Hepatocyte (in vitro differentiated cells): ENCODE measurements around the gene CHADL. TPM values are rescaled to one million over a fixed set of nuclear protein-coding genes. Genes with fewer than 3 reads are reported as not detected.
"Not testable (repeated sequence)": the region's sequence is repeated elsewhere in the genome, so short reads cannot be mapped to it uniquely, and the experiment has no call there.

Source experiments
- DNase-seq: peaks from one replicate; pipeline ENCODE4 v3.0.0-alpha.2; 2016; ENCODE audit warnings: low spot score
- H2AFZ ChIP-seq: fragments of 200-600 bp; sonication (generic); 2 replicates; pipeline ENCODE4 v1.6.0; 2016; ENCODE audit warnings: antibody characterized with exemption, mild to moderate bottlenecking
- H3K27ac ChIP-seq: fragments of 200-600 bp; sonication (generic); 2 replicates; pipeline ENCODE4 v1.5.1; 2016; ENCODE audit warnings: mild to moderate bottlenecking
- H3K27me3 ChIP-seq: fragments of 200-600 bp; sonication (generic); 2 replicates; pipeline ENCODE4 v1.6.1; 2016
- H3K36me3 ChIP-seq: fragments of 200-600 bp; sonication (generic); replicated peaks from 2 replicates; pipeline ENCODE4 v1.5.1; 2016; ENCODE audit warnings: low read depth; ENCODE audit not compliant: insufficient read depth
- H3K4me1 ChIP-seq: fragments of 200-600 bp; sonication (generic); 2 replicates; pipeline ENCODE4 v1.5.1; 2016; ENCODE audit warnings: mild to moderate bottlenecking, moderate library complexity; ENCODE audit not compliant: insufficient read depth
- H3K4me2 ChIP-seq: fragments of 200-600 bp; sonication (generic); 2 replicates; pipeline ENCODE4 v1.6.0; 2016
- H3K4me3 ChIP-seq: fragments of 200-600 bp; sonication (generic); 2 replicates; pipeline ENCODE4 v1.5.1; 2016; ENCODE audit warnings: mild to moderate bottlenecking
- H3K79me2 ChIP-seq: fragments of 200-600 bp; sonication (generic); 2 replicates; pipeline ENCODE4 v1.6.0; 2017; ENCODE audit warnings: mild to moderate bottlenecking
- H3K9me2 ChIP-seq: fragments of 200-600 bp; sonication (generic); replicated peaks from 2 replicates; pipeline ENCODE4 v1.6.0; 2017; ENCODE audit warnings: mild to moderate bottlenecking; ENCODE audit not compliant: insufficient read depth
- H3K9me3 ChIP-seq: fragments of 200-600 bp; sonication (generic); 2 replicates; pipeline ENCODE4 v1.5.1; 2016; ENCODE audit warnings: low read depth, mild to moderate bottlenecking
- H4K20me1 ChIP-seq: fragments of 200-600 bp; sonication (generic); 2 replicates; pipeline ENCODE4 v1.6.0; 2016; ENCODE audit warnings: mild to moderate bottlenecking; ENCODE audit not compliant: insufficient read depth, poor library complexity, severe bottlenecking
- EZH2 ChIP-seq: fragments of 200-600 bp; sonication (generic); IDR thresholded peaks from 2 replicates; pipeline ENCODE4 v1.6.1; 2016; ENCODE audit warnings: antibody characterized with exemption, mild to moderate bottlenecking, borderline replicate concordance
- EZH2phosphoT487 ChIP-seq: fragments of 200-600 bp; sonication (generic); IDR thresholded peaks from one replicate; pipeline ENCODE4 v1.6.1; 2018; ENCODE audit warnings: antibody characterized with exemption, mild to moderate bottlenecking, low read depth, moderate library complexity; ENCODE audit not compliant: unreplicated experiment, severe bottlenecking
- WGBS: methylation state at CpG from one replicate; pipeline ENCODE4 v1.1.6; 2016; ENCODE audit warnings: low lambda C conversion rate; ENCODE audit errors: missing lambda C conversion rate; 5-methylcytosine and 5-hydroxymethylcytosine counted together
- microRNA-seq: library from miRNA; unstranded; fragments of <30 nt; microRNA quantifications from one replicate; pipeline ENCODE4, GENCODE V29; 2017
- polyA plus RNA-seq: library from polyadenylated mRNA; unstranded; fragments of >200 nt; fragmentation: Nextera tagmentation; extraction: Ambion mirVana; gene quantifications from 2 replicates; pipeline ENCODE4 v1.2.1, GENCODE V29; 2016
- small RNA-seq: library from RNA; depleted of rRNA; stranded (forward); fragments of <200 nt; gene quantifications from one replicate; pipeline ENCODE3, GENCODE V24; 2014
- total RNA-seq: library from RNA; depleted of rRNA; stranded (reverse); fragments of >200 nt; gene quantifications from 2 replicates; pipeline ENCODE4 v1.2.3, GENCODE V29; 2014
- TF ChIP-seq, protein P1 (sequence below): fragments of 200-600 bp; sonication (generic); IDR thresholded peaks from 2 replicates; pipeline ENCODE4 v1.5.1; 2016; ENCODE audit warnings: antibody characterized with exemption, mild to moderate bottlenecking; ENCODE audit not compliant: poor library complexity

The CHADL gene
- total and polyA plus RNA-seq, 2 experiments from 2014 or later: 1.00 to 1.4 TPM

DNA sequence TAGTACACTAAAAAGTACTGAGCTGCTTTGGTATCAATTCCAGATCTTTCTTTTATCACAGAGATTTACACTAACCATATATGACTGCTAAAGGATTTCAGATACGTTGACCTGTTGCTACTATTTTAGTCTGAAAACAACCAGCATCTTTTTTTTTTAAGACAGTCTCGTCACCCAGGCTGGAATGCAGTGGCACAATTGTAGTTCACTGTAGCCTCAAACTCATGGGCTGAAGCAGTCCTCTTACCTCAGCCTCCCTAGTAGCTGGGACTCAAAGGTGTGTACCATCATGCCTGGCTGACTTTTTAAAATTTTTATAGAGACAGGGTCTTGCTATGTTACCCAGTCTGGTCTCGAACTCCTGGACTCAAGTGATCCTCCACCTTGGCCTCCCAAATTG lies 59.8 kb downstream of the CHADL start:
- H3K4me3 ChIP-seq: no peak overlapping the region

GRCh38 chr22:41180362-41180761 lies 60.4 kb downstream of the CHADL start:
- not testable (repeated sequence) for H3K9me3 ChIP-seq, DNase-seq, H2AFZ ChIP-seq, H3K79me2 ChIP-seq, H4K20me1 ChIP-seq, H3K4me3 ChIP-seq, H3K27ac ChIP-seq, H3K9me2 ChIP-seq, H3K4me1 ChIP-seq, H3K27me3 ChIP-seq, H3K36me3 ChIP-seq, H3K4me2 ChIP-seq
- WGBS: 96% methylated on average over 6 of the region's 6 CpGs

More for the DNA sequence above, 59.8 kb downstream of the CHADL start:
- H3K4me2 ChIP-seq: no peak overlapping the region
- no peaks in the 10 kb centered on the region for H3K4me1 ChIP-seq
- no peak overlapping the region for H3K27ac ChIP-seq
- no peak for DNase-seq
- H2AFZ ChIP-seq: no peak overlapping the region
- no peaks in the 10 kb centered on the region for H3K27me3 ChIP-seq
- TF ChIP-seq, protein P1, sequence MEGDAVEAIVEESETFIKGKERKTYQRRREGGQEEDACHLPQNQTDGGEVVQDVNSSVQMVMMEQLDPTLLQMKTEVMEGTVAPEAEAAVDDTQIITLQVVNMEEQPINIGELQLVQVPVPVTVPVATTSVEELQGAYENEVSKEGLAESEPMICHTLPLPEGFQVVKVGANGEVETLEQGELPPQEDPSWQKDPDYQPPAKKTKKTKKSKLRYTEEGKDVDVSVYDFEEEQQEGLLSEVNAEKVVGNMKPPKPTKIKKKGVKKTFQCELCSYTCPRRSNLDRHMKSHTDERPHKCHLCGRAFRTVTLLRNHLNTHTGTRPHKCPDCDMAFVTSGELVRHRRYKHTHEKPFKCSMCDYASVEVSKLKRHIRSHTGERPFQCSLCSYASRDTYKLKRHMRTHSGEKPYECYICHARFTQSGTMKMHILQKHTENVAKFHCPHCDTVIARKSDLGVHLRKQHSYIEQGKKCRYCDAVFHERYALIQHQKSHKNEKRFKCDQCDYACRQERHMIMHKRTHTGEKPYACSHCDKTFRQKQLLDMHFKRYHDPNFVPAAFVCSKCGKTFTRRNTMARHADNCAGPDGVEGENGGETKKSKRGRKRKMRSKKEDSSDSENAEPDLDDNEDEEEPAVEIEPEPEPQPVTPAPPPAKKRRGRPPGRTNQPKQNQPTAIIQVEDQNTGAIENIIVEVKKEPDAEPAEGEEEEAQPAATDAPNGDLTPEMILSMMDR: no peak
- TF ChIP-seq EZH2 (no peak), EZH2phosphoT487 (no peak)
- H4K20me1 ChIP-seq: no peaks in the 10 kb centered on the region
- H3K9me2 ChIP-seq: no peaks in the 10 kb centered on the region
- WGBS: 93% methylated on average over 3 of the region's 3 CpGs
- no peaks in the 10 kb centered on the region for H3K9me3 ChIP-seq
- no peaks in the 10 kb centered on the region for H3K36me3 ChIP-seq
- H3K79me2 ChIP-seq: no peaks in the 10 kb centered on the region

Small RNA genes lying within 50 kb of the gene (microRNA-seq; reads per million reads assigned to microRNA genes)
- gene MIR6889: 2.7 reads per million

Small RNA genes lying within 50 kb of the gene (small RNA-seq; reads per million reads assigned to genes)
- not detected for gene MIR6889

Other genes with a start within 250 kb of the CHADL start
- gene EP300, start 148.3 kb downstream of the CHADL start, total RNA-seq: 29.0 and 53.8 TPM in 2 replicates
- 19.5 and 28.8 TPM in 2 replicates for gene EP300, start 148.3 kb downstream of the CHADL start, polyA plus RNA-seq
- gene L3MBTL2, start 35.6 kb downstream of the CHADL start, total RNA-seq: 17.9 and 20.1 TPM in 2 replicates
- gene L3MBTL2, start 35.6 kb downstream of the CHADL start, polyA plus RNA-seq: 12.1 and 16.3 TPM in 2 replicates
- gene RANGAP1, start 45.3 kb upstream of the CHADL start, total RNA-seq: 34.2 and 35.2 TPM in 2 replicates
- 34.6 and 38.1 TPM in 2 replicates for gene RANGAP1, start 45.3 kb upstream of the CHADL start, polyA plus RNA-seq
- 27.1 and 30.5 TPM in 2 replicates for gene ZC3H7B, start 60.6 kb upstream of the CHADL start, total RNA-seq
- gene ZC3H7B, start 60.6 kb upstream of the CHADL start, polyA plus RNA-seq: 6.4 and 6.9 TPM in 2 replicates
- 5.5 and 8.9 TPM in 2 replicates for gene TEF, start 141.0 kb upstream of the CHADL start, total RNA-seq
- gene TEF, start 141.0 kb upstream of the CHADL start, polyA plus RNA-seq: 5.4 and 6.6 TPM in 2 replicates
- 33.2 and 37.8 TPM in 2 replicates for gene TOB2, start 205.9 kb upstream of the CHADL start, total RNA-seq
- 30.8 and 38.5 TPM in 2 replicates for gene TOB2, start 205.9 kb upstream of the CHADL start, polyA plus RNA-seq
- gene PHF5A, start 227.8 kb upstream of the CHADL start, total RNA-seq: 55.2 and 59.9 TPM in 2 replicates
- gene PHF5A, start 227.8 kb upstream of the CHADL start, polyA plus RNA-seq: 16.8 and 21.9 TPM in 2 replicates
- 111 and 129 TPM in 2 replicates for gene ACO2, start 228.2 kb upstream of the CHADL start, total RNA-seq
- 167 and 196 TPM in 2 replicates for gene ACO2, start 228.2 kb upstream of the CHADL start, polyA plus RNA-seq